OCI-LY1 (cell line): Measurements from ENCODE around the gene RIN1.

Experiments used
- H2AFZ ChIP-seq: fragments of 200-600 bp; sonication (generic), shearing (Covaris generic); 2 replicates; pipeline ENCODE4 v1.6.0; 2014; ENCODE audit warnings: antibody characterized with exemption, mild to moderate bottlenecking, low read length
- H3F3A ChIP-seq: fragments of 200-600 bp; sonication (generic), shearing (Covaris generic); 2 replicates; pipeline ENCODE4 v1.6.0; 2014; ENCODE audit warnings: mild to moderate bottlenecking, antibody characterized with exemption, low read length, moderate library complexity; ENCODE audit not compliant: insufficient read depth
- H3K27ac ChIP-seq: fragments of 200-600 bp; sonication (generic); 2 replicates; pipeline ENCODE4 v1.5.1; 2014; ENCODE audit warnings: low read length, mixed run types, mild to moderate bottlenecking, low read depth; ENCODE audit not compliant: poor library complexity, severe bottlenecking
- H3K27me3 ChIP-seq: fragments of 200-600 bp; sonication (generic); 2 replicates; pipeline ENCODE4 v1.6.0; 2014; ENCODE audit warnings: antibody characterized with exemption, mild to moderate bottlenecking, low read length, moderate library complexity; ENCODE audit not compliant: insufficient read depth
- H3K36me3 ChIP-seq: fragments of 200-600 bp; sonication (generic); 2 replicates; pipeline ENCODE4 v1.6.1; 2014; ENCODE audit warnings: mild to moderate bottlenecking, antibody characterized with exemption, low read length, moderate library complexity, mixed read lengths; ENCODE audit not compliant: insufficient read depth
- H3K4me1 ChIP-seq: fragments of 200-600 bp; sonication (generic); 2 replicates; pipeline ENCODE4 v1.5.1; 2014; ENCODE audit warnings: mild to moderate bottlenecking, low read length, moderate library complexity; ENCODE audit not compliant: insufficient read depth, severe bottlenecking
- H3K4me2 ChIP-seq: fragments of 200-600 bp; sonication (generic), shearing (Covaris generic); 2 replicates; pipeline ENCODE4 v1.6.1; 2014; ENCODE audit warnings: low read length
- H3K4me3 ChIP-seq: fragments of 200-600 bp; sonication (generic); 2 replicates; pipeline ENCODE4 v1.5.1; 2014; ENCODE audit warnings: low read length, low read depth, mild to moderate bottlenecking, mixed read lengths; ENCODE audit not compliant: poor library complexity, severe bottlenecking
- H3K79me2 ChIP-seq: fragments of 200-600 bp; shearing (Covaris generic); 2 replicates; pipeline ENCODE4 v1.6.1; 2016; ENCODE audit warnings: mixed run types, low read length, mixed read lengths; ENCODE audit not compliant: insufficient read depth
- H3K9ac ChIP-seq: fragments of 200-600 bp; sonication (generic), shearing (Covaris generic); 2 replicates; pipeline ENCODE4 v1.6.1; 2014; ENCODE audit warnings: mild to moderate bottlenecking, low read length, mixed read lengths
- H3K9me2 ChIP-seq: fragments of 200-600 bp; sonication (generic), shearing (Covaris generic); 2 replicates; pipeline ENCODE4 v1.6.1; 2014; ENCODE audit warnings: low read depth, mild to moderate bottlenecking, low read length, mixed read lengths
- H3K9me3 ChIP-seq: fragments of 200-600 bp; shearing (Covaris generic); 2 replicates; pipeline ENCODE4 v1.6.1; 2014; ENCODE audit warnings: low read length, mixed read lengths
- H4K20me1 ChIP-seq: fragments of 200-600 bp; sonication (generic), shearing (Covaris generic); 2 replicates; pipeline ENCODE4 v1.6.0; 2016; ENCODE audit warnings: mild to moderate bottlenecking, low read length; ENCODE audit not compliant: insufficient read depth
- EZH2 ChIP-seq: fragments of 200-600 bp; sonication (generic), shearing (Covaris generic); IDR thresholded peaks from 2 replicates; pipeline ENCODE4 v1.8.0; 2017; ENCODE audit warnings: borderline replicate concordance, mixed run types, mild to moderate bottlenecking, antibody characterized with exemption, low read length, moderate library complexity, mixed read lengths
- TF ChIP-seq, protein P1 (sequence below): fragments of 200-600 bp; sonication (generic), shearing (Covaris generic); IDR thresholded peaks from 2 replicates; pipeline ENCODE4 v1.5.1; 2017; ENCODE audit warnings: mild to moderate bottlenecking, antibody characterized with exemption, low read length, moderate library complexity, mixed read lengths

RIN1 gene

DNA sequence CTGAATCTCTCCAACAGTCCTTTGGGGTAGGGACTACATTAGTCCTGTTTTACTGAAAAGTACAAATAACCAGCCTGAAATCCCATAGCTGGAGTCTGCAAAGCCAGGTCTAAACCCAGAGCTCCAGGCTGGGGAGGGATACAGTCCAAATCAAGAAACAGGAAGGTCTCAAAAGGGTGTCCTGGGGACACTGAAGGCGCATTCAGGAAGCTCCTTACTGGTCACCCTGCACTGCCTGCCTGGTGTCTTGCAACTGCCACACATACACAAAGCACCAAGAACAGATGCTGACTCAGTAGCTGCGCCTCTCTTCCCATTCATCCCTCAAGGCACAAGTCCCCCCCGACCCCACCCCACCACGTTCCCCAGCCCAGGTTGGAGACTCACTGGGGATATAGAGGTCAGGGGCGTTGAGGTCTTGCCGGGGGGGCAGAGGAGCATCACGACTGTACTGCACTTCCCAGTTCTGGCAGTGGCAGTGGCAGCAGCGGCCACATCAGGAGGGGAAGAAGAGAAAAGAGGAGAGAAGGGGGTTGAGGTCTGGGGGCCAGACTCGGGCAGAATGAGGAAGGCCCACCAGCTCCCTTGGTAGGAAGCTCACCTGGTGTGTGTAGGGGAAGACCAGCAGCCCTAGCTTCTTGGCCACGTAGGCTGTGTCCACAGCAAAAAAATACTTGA is 48.9 kb downstream of the RIN1 start:
- no peak for TF ChIP-seq EZH2
- TF ChIP-seq, protein P1, sequence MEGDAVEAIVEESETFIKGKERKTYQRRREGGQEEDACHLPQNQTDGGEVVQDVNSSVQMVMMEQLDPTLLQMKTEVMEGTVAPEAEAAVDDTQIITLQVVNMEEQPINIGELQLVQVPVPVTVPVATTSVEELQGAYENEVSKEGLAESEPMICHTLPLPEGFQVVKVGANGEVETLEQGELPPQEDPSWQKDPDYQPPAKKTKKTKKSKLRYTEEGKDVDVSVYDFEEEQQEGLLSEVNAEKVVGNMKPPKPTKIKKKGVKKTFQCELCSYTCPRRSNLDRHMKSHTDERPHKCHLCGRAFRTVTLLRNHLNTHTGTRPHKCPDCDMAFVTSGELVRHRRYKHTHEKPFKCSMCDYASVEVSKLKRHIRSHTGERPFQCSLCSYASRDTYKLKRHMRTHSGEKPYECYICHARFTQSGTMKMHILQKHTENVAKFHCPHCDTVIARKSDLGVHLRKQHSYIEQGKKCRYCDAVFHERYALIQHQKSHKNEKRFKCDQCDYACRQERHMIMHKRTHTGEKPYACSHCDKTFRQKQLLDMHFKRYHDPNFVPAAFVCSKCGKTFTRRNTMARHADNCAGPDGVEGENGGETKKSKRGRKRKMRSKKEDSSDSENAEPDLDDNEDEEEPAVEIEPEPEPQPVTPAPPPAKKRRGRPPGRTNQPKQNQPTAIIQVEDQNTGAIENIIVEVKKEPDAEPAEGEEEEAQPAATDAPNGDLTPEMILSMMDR, result no peak
- Histone ChIP-seq H3K9ac (no peak overlapping the region; the same call in 1 of the 2 replicates), H3K9me3 (no peaks in the 10 kb centered on the region), H3K79me2 (no peaks in the 10 kb centered on the region), H3K4me2 (peak overlapping the region; percentile 92), H2AFZ (no peak overlapping the region), H3F3A (no peaks in the 10 kb centered on the region), H4K20me1 (no peaks in the 10 kb centered on the region), H3K4me1 (peaks cover 28% of the 10 kb centered on the region), H3K36me3 (no peaks in the 10 kb centered on the region), H3K4me3 (peak overlapping the region; percentile 71), H3K27ac (no peak overlapping the region), H3K9me2 (no peaks in the 10 kb centered on the region), H3K27me3 (no peaks in the 10 kb centered on the region)

DNA sequence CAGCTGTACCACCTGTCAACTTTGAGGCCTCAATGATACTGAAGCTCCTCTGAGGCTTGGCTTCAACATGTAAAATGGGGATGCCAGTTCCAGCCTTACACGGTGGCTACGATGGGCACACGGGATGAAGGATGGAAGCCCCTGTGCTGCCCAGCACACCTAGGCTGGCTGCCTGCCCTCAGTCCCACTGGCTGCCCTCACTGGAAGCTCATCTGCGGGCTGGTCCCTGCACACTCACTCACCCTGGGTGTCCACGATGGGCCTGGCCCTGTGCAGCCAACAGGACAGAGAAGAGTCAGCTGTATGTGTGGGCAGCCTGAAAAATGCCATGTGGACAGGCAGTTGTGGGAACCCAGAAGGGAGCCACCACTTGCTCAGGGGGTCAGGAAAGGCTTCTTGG is 49.5 kb downstream of the RIN1 start:
- H4K20me1 ChIP-seq, result no peaks in the 10 kb centered on the region
- no peak overlapping the region for H3K4me3 ChIP-seq
- no peak overlapping the region for H3K27ac ChIP-seq
- no peaks in the 10 kb centered on the region for H3K79me2 ChIP-seq
- H3F3A ChIP-seq, result no peaks in the 10 kb centered on the region
- no peak overlapping the region for H3K9ac ChIP-seq
- no peak overlapping the region for H2AFZ ChIP-seq
- TF ChIP-seq EZH2, result no peak
- TF ChIP-seq, protein P1, result no peak
- no peak overlapping the region for H3K4me2 ChIP-seq
- no peaks in the 10 kb centered on the region for H3K36me3 ChIP-seq
- no peaks in the 10 kb centered on the region for H3K27me3 ChIP-seq
- H3K9me2 ChIP-seq, result no peaks in the 10 kb centered on the region
- no peaks in the 10 kb centered on the region for H3K9me3 ChIP-seq
- H3K4me1 ChIP-seq, result peaks cover 34% of the 10 kb centered on the region

GRCh38 chr11:66285250-66285947 is 50.8 kb downstream of the RIN1 start:
- no peak overlapping the region for H3K4me2 ChIP-seq

More at GRCh38 chr11:66285250-66285947, 50.8 kb downstream of the RIN1 start:
- no peak overlapping the region for H3K27ac ChIP-seq
- no peaks in the 10 kb centered on the region for H3K9me2 ChIP-seq
- H4K20me1 ChIP-seq, result no peaks in the 10 kb centered on the region
- H3K9me3 ChIP-seq, result no peaks in the 10 kb centered on the region
- no peak for TF ChIP-seq EZH2
- TF ChIP-seq, protein P1, result no peak
- no peak overlapping the region for H3K4me3 ChIP-seq
- H3K4me1 ChIP-seq, result peaks cover 34% of the 10 kb centered on the region
- H3K9ac ChIP-seq, result no peak overlapping the region
- no peaks in the 10 kb centered on the region for H3K79me2 ChIP-seq
- H3F3A ChIP-seq, result 0 out of 2 replicates have a peak, but pooled peaks cover 5% of the 10 kb centered on the region
- no peaks in the 10 kb centered on the region for H3K27me3 ChIP-seq
- no peaks in the 10 kb centered on the region for H3K36me3 ChIP-seq
- H2AFZ ChIP-seq, result no peak overlapping the region
